Measurements from ENCODE around the gene KCNJ8.
"Not testable (repeated sequence)": the region's sequence is repeated elsewhere in the genome, so short reads cannot be mapped to it uniquely, and the experiment has no call there.

Gene KCNJ8

GRCh38 chr12:21774358-21775132, at the start of gene KCNJ8:
KCNJ8 (minus strand) TSS chr12:21774706; CDS start chr12:21773616, 1,090 bp downstream.
- DNase-seq = no peak

- no peak for DNase-seq
Observed at GRCh38 chr12:21823581-21823980, 49.1 kb upstream of the KCNJ8 start.

GRCh38 chr12:21819678-21820077, 45.2 kb upstream of the KCNJ8 start:
- DNase-seq = no peak

GRCh38 chr12:21819236-21819635, 44.7 kb upstream of the KCNJ8 start:
- no peak for DNase-seq

- DNase-seq = no peak
Observed at GRCh38 chr12:21818627-21819026, 44.1 kb upstream of the KCNJ8 start.

- DNase-seq = no peak
Observed at GRCh38 chr12:21815306-21816062, 41.0 kb upstream of the KCNJ8 start.

- no peak for DNase-seq
Observed at GRCh38 chr12:21814814-21815213, 40.3 kb upstream of the KCNJ8 start.

GRCh38 chr12:21814327-21814726, 39.8 kb upstream of the KCNJ8 start:
- DNase-seq = no peak

GRCh38 chr12:21813751-21814150, 39.2 kb upstream of the KCNJ8 start:
- no peak for DNase-seq

GRCh38 chr12:21813125-21813524, 38.6 kb upstream of the KCNJ8 start:
- DNase-seq = no peak

GRCh38 chr12:21812340-21812739, 37.8 kb upstream of the KCNJ8 start:
- not testable (repeated sequence) for DNase-seq

- no peak for DNase-seq
Observed at GRCh38 chr12:21809100-21809499, 34.6 kb upstream of the KCNJ8 start.

- no peak for DNase-seq
Observed at GRCh38 chr12:21806255-21806654, 31.7 kb upstream of the KCNJ8 start.

GRCh38 chr12:21801522-21802288, 27.2 kb upstream of the KCNJ8 start:
- no peak for DNase-seq

- no peak for DNase-seq
Observed at GRCh38 chr12:21800011-21800410, 25.5 kb upstream of the KCNJ8 start.

- DNase-seq = no peak
Observed at GRCh38 chr12:21797539-21797938, 23.0 kb upstream of the KCNJ8 start.

- DNase-seq = no peak
Observed at GRCh38 chr12:21795648-21796328, 21.3 kb upstream of the KCNJ8 start.

GRCh38 chr12:21794807-21795595, 20.5 kb upstream of the KCNJ8 start:
- not testable (repeated sequence) for DNase-seq

- not testable (repeated sequence) for DNase-seq
Observed at GRCh38 chr12:21789687-21790086, 15.2 kb upstream of the KCNJ8 start.

GRCh38 chr12:21788089-21788983, 13.8 kb upstream of the KCNJ8 start:
- no peak for DNase-seq

- DNase-seq = no peak
Observed at GRCh38 chr12:21786041-21786531, 11.6 kb upstream of the KCNJ8 start.
